ENCODE data around the gene RIN3.

The RIN3 gene

GRCh38 chr14:92514844-92515514 is 1.4 kb downstream of the RIN3 start:
- H3K27ac Mint-ChIP-seq: peak overlapping the region; percentile 42 to 83
- H3K9me3 Mint-ChIP-seq: no peaks in the 10 kb centered on the region
- no peak for DNase-seq
- peaks cover 76% of the 10 kb centered on the region for H3K4me1 Mint-ChIP-seq
- no peak for ATAC-seq
- no peaks in the 10 kb centered on the region for H3K27me3 Mint-ChIP-seq
- peak overlapping the region; percentile 77 to 91 for H3K4me3 Mint-ChIP-seq

- peak overlapping the region; percentile 77 to 91 for H3K4me3 Mint-ChIP-seq
- ATAC-seq: no peak
- no peaks in the 10 kb centered on the region for H3K27me3 Mint-ChIP-seq
- peaks cover 79% of the 10 kb centered on the region for H3K4me1 Mint-ChIP-seq
- H3K9me3 Mint-ChIP-seq: peaks cover under 1 to 2% of the 10 kb centered on the region in 2 donors
- DNase-seq: no peak
- H3K27ac Mint-ChIP-seq: peak overlapping the region; percentile 54 to 83
Observed at GRCh38 chr14:92515546-92516343, 2.2 kb downstream of the RIN3 start.

GRCh38 chr14:92516344-92516965 is 2.9 kb downstream of the RIN3 start:
- H3K27ac Mint-ChIP-seq: peak overlapping the region; percentile 27 to 31
- peaks cover 8 to 9% of the 10 kb centered on the region in 2 donors for H3K9me3 Mint-ChIP-seq
- no peaks in the 10 kb centered on the region for H3K27me3 Mint-ChIP-seq
- peak overlapping the region; percentile 77 to 91 for H3K4me3 Mint-ChIP-seq
- DNase-seq (no peak), ATAC-seq (no peak)
- peaks cover 81% of the 10 kb centered on the region for H3K4me1 Mint-ChIP-seq

- peak overlapping the region; percentile 10 to 14 for H3K27ac Mint-ChIP-seq
- peaks cover 9 to 13% of the 10 kb centered on the region in 2 donors for H3K9me3 Mint-ChIP-seq
- no peaks in the 10 kb centered on the region for H3K27me3 Mint-ChIP-seq
- peak overlapping the region; percentile 77 to 91 for H3K4me3 Mint-ChIP-seq
- H3K4me1 Mint-ChIP-seq: peaks cover 81% of the 10 kb centered on the region
- DNase-seq (peak in 1 of 2 donors; percentile 42), ATAC-seq (peak; percentile 22)
Observed at GRCh38 chr14:92516966-92517506, 3.5 kb downstream of the RIN3 start.

GRCh38 chr14:92517761-92518160 is 4.2 kb downstream of the RIN3 start:
- peak overlapping the region in 1 of 2 donors; percentile 30 for H3K4me3 Mint-ChIP-seq
- H3K4me1 Mint-ChIP-seq: peaks cover 80% of the 10 kb centered on the region
- DNase-seq (no peak), ATAC-seq (no peak)
- no peak overlapping the region for H3K27ac Mint-ChIP-seq
- no peaks in the 10 kb centered on the region for H3K27me3 Mint-ChIP-seq
- peaks cover 9 to 13% of the 10 kb centered on the region in 2 donors for H3K9me3 Mint-ChIP-seq

GRCh38 chr14:92519246-92520101 is 5.9 kb downstream of the RIN3 start:
- Mint-ChIP-seq H3K4me3 (peak overlapping the region; percentile 7 to 40), H3K4me1 (peaks cover 91% of the 10 kb centered on the region), H3K9me3 (peaks cover 9 to 13% of the 10 kb centered on the region in 2 donors), H3K27ac (peak overlapping the region; percentile 67 to 79), H3K27me3 (no peaks in the 10 kb centered on the region)
- peak; percentile 52 for ATAC-seq
- DNase-seq: no peak

- H3K27me3 Mint-ChIP-seq: no peaks in the 10 kb centered on the region
- H3K9me3 Mint-ChIP-seq: peaks cover 9 to 13% of the 10 kb centered on the region in 2 donors
- ATAC-seq: peak; percentile 72
- DNase-seq: peak in 1 of 2 donors; percentile 42
- H3K4me1 Mint-ChIP-seq: peaks cover 97% of the 10 kb centered on the region
- H3K27ac Mint-ChIP-seq: no peak overlapping the region
- peak overlapping the region in 1 of 2 donors; percentile 35 for H3K4me3 Mint-ChIP-seq
Observed at GRCh38 chr14:92520102-92521057, 6.8 kb downstream of the RIN3 start.

GRCh38 chr14:92521058-92521415 is 7.5 kb downstream of the RIN3 start:
- H3K4me1 Mint-ChIP-seq: peaks cover 95% of the 10 kb centered on the region
- peaks cover 9 to 13% of the 10 kb centered on the region in 2 donors for H3K9me3 Mint-ChIP-seq
- H3K27me3 Mint-ChIP-seq: no peaks in the 10 kb centered on the region
- no peak for ATAC-seq
- H3K27ac Mint-ChIP-seq: no peak overlapping the region
- no peak overlapping the region for H3K4me3 Mint-ChIP-seq
- no peak for DNase-seq

GRCh38 chr14:92523752-92524151 is 10.2 kb downstream of the RIN3 start:
- H3K27me3 Mint-ChIP-seq: no peaks in the 10 kb centered on the region
- peaks cover 91% of the 10 kb centered on the region for H3K4me1 Mint-ChIP-seq
- peak overlapping the region in 1 of 2 donors; percentile 69 for H3K27ac Mint-ChIP-seq
- H3K4me3 Mint-ChIP-seq: no peak overlapping the region
- no peak for ATAC-seq
- DNase-seq: no peak
- H3K9me3 Mint-ChIP-seq: peaks cover 9 to 13% of the 10 kb centered on the region in 2 donors

GRCh38 chr14:92524602-92525185 is 11.1 kb downstream of the RIN3 start:
- Mint-ChIP-seq H3K9me3 (peaks cover 9 to 13% of the 10 kb centered on the region in 2 donors), H3K27ac (peak overlapping the region in 1 of 2 donors; percentile 34), H3K4me1 (peaks cover 90% of the 10 kb centered on the region), H3K27me3 (no peaks in the 10 kb centered on the region), H3K4me3 (peak overlapping the region in 1 of 2 donors; percentile 34)
- DNase-seq (no peak), ATAC-seq (peak; percentile 39)

GRCh38 chr14:92525322-92526095 is 11.9 kb downstream of the RIN3 start:
- peak overlapping the region in 1 of 2 donors; percentile 34 for H3K27ac Mint-ChIP-seq
- ATAC-seq: peak; percentile 16
- H3K27me3 Mint-ChIP-seq: no peaks in the 10 kb centered on the region
- H3K9me3 Mint-ChIP-seq: peaks cover 9 to 13% of the 10 kb centered on the region in 2 donors
- peak overlapping the region in 1 of 2 donors; percentile 34 for H3K4me3 Mint-ChIP-seq
- H3K4me1 Mint-ChIP-seq: peaks cover 90% of the 10 kb centered on the region
- no peak for DNase-seq

GRCh38 chr14:92527721-92528120 is 14.1 kb downstream of the RIN3 start:
- Mint-ChIP-seq H3K9me3 (no peaks in the 10 kb centered on the region), H3K27me3 (no peaks in the 10 kb centered on the region), H3K27ac (no peak overlapping the region), H3K4me3 (no peak overlapping the region), H3K4me1 (peaks cover 90% of the 10 kb centered on the region)
- DNase-seq (no peak), ATAC-seq (no peak)

GRCh38 chr14:92528486-92529100 is 15.0 kb downstream of the RIN3 start:
- DNase-seq (no peak), ATAC-seq (no peak)
- no peak overlapping the region for H3K27ac Mint-ChIP-seq
- no peaks in the 10 kb centered on the region for H3K27me3 Mint-ChIP-seq
- H3K4me3 Mint-ChIP-seq: no peak overlapping the region
- no peaks in the 10 kb centered on the region for H3K9me3 Mint-ChIP-seq
- peaks cover 93% of the 10 kb centered on the region for H3K4me1 Mint-ChIP-seq
